ENCODE results near the gene GJA4. TPM values are rescaled to one million over a fixed set of nuclear protein-coding genes. Genes with fewer than 3 reads are reported as not detected.
"Not testable (repeated sequence)": the region's sequence is repeated elsewhere in the genome, so short reads cannot be mapped to it uniquely, and the experiment has no call there.

GJA4 gene
- total RNA-seq, 1 experiment from 2014 or later = not detected

- no peak for DNase-seq (ENCODE audit: low spot score)
- in situ Hi-C loops (cut with HindIII; ENCODE audit: low sequenced_read_pairs) = no loop called here
These were observed 6.8 kb upstream of the GJA4 start for GRCh38 chr1:34785875-34786470.

- in situ Hi-C loops (cut with HindIII; ENCODE audit: low sequenced_read_pairs) = no loop called here
- peak; percentile 82 for DNase-seq (ENCODE audit: low spot score)
These were observed 6.1 kb upstream of the GJA4 start for GRCh38 chr1:34786521-34787325.

- no peak for DNase-seq (ENCODE audit: low spot score)
- in situ Hi-C loops (cut with HindIII; ENCODE audit: low sequenced_read_pairs) = no loop called here
These were observed 5.1 kb upstream of the GJA4 start for GRCh38 chr1:34787461-34788420.

DNA sequence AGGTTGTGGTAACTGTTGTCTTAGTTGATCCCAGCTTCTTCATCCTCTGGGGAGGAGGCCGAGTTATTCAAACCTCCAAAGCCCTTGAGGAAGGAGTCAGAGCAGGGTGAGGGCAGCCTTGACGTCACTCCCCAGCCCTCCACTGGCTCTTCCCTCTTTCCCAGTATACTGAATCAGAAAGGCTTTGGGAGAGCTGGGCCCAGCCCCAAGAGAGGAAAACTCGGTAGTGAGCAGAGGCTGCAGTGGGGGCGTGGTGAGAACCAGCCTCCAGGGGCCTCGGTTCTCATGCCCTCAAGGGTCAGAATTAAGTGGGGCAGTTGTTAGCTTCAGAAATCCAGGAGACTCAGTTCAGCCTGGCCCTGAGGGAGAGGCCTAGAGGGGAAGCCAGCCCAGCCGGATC lies 1.8 kb upstream of the GJA4 start:
- in situ Hi-C loops (cut with HindIII; ENCODE audit: low sequenced_read_pairs) = no loop called here

DNA sequence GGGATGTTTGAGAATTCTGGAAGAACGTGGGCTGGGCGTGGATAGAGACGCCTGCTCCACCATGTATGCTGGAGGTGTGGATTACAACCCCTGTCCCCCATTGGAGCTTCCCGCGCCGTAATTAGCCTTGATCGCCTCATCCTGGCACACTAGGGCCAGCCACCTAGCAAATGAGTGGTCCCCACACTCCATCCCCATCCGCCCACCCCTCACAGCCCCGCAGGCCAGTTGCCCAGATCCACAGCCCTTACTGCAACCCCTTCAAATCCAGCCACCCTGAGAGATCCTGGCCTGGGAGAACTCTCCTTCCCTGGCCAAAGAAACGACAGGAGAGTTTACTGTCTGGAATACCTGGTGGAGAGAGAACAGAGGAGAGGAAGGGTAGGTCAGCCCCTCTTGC lies 375 bp upstream of the GJA4 start:
- in situ Hi-C loops (cut with HindIII; ENCODE audit: low sequenced_read_pairs) = no loop called here
- no peak for DNase-seq (ENCODE audit: low spot score)

More for the DNA sequence above, 1.8 kb upstream of the GJA4 start:
- DNase-seq (ENCODE audit: low spot score) = no peak

DNA sequence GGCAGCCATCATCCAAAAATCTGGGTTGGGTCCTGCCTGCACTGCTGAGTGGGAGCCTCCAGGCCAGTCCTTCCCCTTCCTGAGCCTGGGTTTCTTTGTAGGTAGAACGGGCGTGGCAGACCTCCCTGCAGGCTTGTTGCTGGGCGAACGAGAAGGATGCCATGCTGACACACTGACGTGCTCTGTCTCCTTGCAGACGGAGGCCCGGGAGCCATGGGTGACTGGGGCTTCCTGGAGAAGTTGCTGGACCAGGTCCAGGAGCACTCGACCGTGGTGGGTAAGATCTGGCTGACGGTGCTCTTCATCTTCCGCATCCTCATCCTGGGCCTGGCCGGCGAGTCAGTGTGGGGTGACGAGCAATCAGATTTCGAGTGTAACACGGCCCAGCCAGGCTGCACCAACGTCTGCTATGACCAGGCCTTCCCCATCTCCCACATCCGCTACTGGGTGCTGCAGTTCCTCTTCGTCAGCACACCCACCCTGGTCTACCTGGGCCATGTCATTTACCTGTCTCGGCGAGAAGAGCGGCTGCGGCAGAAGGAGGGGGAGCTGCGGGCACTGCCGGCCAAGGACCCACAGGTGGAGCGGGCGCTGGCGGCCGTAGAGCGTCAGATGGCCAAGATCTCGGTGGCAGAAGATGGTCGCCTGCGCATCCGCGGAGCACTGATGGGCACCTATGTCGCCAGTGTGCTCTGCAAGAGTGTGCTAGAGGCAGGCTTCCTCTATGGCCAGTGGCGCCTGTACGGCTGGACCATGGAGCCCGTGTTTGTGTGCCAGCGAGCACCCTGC lies 1.4 kb downstream of the GJA4 start:
- no peak for DNase-seq (ENCODE audit: low spot score)
- in situ Hi-C loops (cut with HindIII; ENCODE audit: low sequenced_read_pairs) = no loop called here

DNA sequence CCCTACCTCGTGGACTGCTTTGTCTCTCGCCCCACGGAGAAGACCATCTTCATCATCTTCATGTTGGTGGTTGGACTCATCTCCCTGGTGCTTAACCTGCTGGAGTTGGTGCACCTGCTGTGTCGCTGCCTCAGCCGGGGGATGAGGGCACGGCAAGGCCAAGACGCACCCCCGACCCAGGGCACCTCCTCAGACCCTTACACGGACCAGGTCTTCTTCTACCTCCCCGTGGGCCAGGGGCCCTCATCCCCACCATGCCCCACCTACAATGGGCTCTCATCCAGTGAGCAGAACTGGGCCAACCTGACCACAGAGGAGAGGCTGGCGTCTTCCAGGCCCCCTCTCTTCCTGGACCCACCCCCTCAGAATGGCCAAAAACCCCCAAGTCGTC lies 2.0 kb downstream of the GJA4 start:
- DNase-seq (ENCODE audit: low spot score) = no peak
- in situ Hi-C loops (cut with HindIII; ENCODE audit: low sequenced_read_pairs) = no loop called here

GRCh38 chr1:34795916-34796315 lies 3.1 kb downstream of the GJA4 start:
- no peak for DNase-seq (ENCODE audit: low spot score)
- in situ Hi-C loops (cut with HindIII; ENCODE audit: low sequenced_read_pairs) = no loop called here

DNA sequence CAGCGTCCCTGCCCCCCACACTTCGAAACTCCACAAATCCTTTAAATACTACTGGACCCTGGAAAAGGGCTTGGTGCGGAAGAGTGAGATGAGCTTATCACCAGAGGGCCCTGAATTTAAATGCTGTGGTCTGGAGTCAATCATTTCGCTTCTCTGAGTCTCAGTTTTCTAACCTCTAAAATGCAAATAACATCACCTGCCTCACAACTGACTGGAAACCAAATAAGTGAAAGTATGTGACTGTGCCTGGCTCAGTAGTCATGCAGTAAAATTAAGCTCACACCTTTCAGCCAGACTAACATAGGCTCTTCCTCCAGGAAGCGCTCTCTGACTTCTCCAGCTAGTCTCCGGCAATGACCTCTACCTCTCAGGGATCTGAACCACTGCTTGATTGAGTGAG lies 4.2 kb downstream of the GJA4 start:
- no peak for DNase-seq (ENCODE audit: low spot score)
- in situ Hi-C loops (cut with HindIII; ENCODE audit: low sequenced_read_pairs) = no loop called here

DNA sequence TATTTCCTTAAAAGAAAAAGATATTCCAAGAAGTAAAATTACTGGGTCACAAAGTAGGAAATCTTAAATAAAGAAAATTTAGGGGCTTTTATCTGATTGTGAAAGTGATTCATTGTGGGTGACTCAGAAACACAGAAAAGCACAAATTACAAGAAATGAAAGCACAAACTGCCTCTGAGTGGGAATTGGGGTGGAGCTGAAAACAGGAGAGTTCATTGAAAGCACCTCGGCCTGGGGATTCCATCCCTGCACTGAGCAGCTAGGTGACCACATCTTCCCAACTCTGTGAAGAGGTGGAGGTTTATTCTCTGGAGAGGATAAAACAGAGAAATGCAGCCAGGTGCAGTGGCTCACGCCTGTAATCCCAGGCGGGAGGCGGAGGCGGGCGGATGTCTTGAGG lies 7.4 kb downstream of the GJA4 start:
- in situ Hi-C loops (cut with HindIII; ENCODE audit: low sequenced_read_pairs) = no loop called here
- no peak for DNase-seq (ENCODE audit: low spot score)

DNA sequence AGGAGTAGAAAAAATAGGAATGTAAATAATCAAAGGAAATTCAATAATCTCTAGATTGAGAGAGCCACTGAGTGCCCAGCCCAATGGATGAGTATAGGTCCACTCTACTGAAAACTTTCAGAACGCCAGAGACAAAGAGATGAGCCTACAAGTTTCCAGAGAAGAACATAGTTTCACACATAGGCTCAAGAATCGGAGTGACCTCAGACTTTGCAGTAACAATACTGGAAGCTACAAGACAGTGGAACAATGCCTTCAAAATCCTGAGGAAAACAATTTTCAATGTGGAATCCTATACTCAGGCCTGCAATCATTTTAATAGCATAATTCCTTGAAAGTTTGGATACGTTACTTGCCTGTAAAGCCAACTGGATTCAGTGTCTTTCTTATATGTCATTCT lies 11.0 kb downstream of the GJA4 start:
- in situ Hi-C loops (cut with HindIII; ENCODE audit: low sequenced_read_pairs) = no loop called here

GRCh38 chr1:34806396-34806795 lies 13.6 kb downstream of the GJA4 start:
- in situ Hi-C loops (cut with HindIII; ENCODE audit: low sequenced_read_pairs) = no loop called here
- no peak for DNase-seq (ENCODE audit: low spot score)

More for the DNA sequence above, 11.0 kb downstream of the GJA4 start:
- DNase-seq (ENCODE audit: low spot score) = no peak

GRCh38 chr1:34808051-34808810 lies 15.4 kb downstream of the GJA4 start:
- in situ Hi-C loops (cut with HindIII; ENCODE audit: low sequenced_read_pairs) = no loop called here
- DNase-seq (ENCODE audit: low spot score) = no peak

GRCh38 chr1:34810781-34811180 lies 18.0 kb downstream of the GJA4 start:
- DNase-seq (ENCODE audit: low spot score); in situ Hi-C loops (cut with HindIII; ENCODE audit: low sequenced_read_pairs): not testable (repeated sequence)

- in situ Hi-C loops (cut with HindIII; ENCODE audit: low sequenced_read_pairs) = no loop called here
- DNase-seq (ENCODE audit: low spot score) = no peak
These were observed 23.5 kb downstream of the GJA4 start for GRCh38 chr1:34816332-34816731.

DNA sequence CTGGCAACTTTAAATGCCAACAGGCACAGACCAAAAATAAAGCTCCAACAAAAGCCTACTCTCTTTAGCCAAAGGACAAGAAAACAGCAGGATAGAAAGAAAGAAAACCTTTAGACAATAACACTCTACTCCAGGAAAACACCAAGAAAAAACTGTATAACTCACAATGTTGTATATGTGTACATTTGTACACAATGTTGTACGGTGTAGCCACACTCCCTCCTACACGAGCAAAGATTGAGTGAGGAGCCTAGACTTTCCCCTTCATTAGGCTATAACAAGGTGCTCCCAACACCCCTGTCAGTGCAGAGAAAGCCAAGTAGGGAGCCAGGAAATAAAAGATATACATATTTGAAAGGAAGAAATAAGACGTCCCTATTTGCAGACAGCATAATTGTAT lies 24.0 kb downstream of the GJA4 start:
- DNase-seq (ENCODE audit: low spot score) = no peak
- in situ Hi-C loops (cut with HindIII; ENCODE audit: low sequenced_read_pairs) = no loop called here

DNA sequence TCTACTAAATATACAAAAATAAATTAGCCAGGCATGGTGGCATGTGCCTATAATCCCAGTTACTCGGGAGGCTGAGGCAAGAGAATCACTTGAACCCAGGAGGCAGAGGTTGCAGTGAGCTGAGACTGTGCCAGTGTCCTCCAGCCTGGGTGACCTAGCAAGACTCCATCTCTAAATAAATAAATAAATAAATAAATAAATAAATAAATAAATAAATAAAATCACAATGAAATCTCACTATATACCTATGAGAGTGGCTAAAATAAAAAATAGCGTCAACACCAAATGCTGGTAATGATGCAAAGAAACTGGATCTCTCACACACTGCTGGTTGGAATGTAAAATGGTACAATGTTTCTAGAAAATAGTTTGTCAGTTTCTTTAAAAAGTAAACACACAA lies 26.1 kb downstream of the GJA4 start:
- DNase-seq (ENCODE audit: low spot score); in situ Hi-C loops (cut with HindIII; ENCODE audit: low sequenced_read_pairs): not testable (repeated sequence)

GRCh38 chr1:34822202-34822601 lies 29.4 kb downstream of the GJA4 start:
- no peak for DNase-seq (ENCODE audit: low spot score)
- in situ Hi-C loops (cut with HindIII; ENCODE audit: low sequenced_read_pairs) = no loop called here

All from G401 (cell line).